ENCODE data around the gene ANKRD9.

The ANKRD9 gene

DNA sequence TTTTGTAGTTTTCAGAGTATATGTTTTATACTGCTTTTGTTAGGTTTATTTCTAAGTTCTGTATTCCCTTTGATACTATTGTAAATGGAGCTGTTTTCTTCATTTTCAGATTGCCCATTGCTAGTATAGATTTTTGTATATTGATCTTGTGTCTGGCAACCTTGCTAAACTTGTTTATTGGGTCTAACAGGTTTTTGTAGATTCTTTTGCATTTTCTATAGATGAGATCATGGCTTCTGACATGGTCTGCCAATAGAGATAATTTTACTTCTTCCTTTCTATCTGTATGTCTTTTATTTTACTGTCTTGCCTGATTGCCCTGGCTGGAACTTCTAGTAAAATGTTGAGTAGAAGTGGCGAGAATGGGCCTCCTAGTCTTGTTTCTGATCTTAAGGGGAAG lies 40.3 kb downstream of the ANKRD9 start:
- DNase-seq: no peak

GRCh38 chr14:102464846-102465341 lies 44.7 kb downstream of the ANKRD9 start:
- peak; percentile 47 to 66 for DNase-seq

- DNase-seq: no peak
These were observed 45.6 kb downstream of the ANKRD9 start for GRCh38 chr14:102464006-102464405.

- no peak for DNase-seq
These were observed 47.2 kb downstream of the ANKRD9 start for GRCh38 chr14:102462391-102462790.

GRCh38 chr14:102461490-102462338 lies 47.9 kb downstream of the ANKRD9 start:
- no peak for DNase-seq

DNA sequence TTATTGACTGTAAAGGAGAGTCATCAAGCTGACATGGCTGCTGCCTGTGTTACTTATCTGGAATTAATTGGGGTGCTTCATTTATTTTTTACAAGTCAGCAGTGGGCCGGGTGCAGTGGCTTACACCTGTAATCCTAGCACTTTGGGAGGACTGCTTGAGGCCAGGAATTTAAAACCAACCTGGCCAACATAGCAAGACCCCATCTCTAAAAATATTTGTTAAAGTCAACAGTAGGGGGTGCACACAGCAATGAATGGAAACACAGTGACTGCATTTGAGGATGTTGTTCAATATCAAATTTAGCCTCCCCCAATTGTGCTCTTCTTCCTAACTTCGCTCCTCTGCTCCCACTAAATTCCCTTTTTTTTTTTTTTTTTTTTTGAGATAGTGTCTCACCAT lies 52.1 kb downstream of the ANKRD9 start:
- no peak for DNase-seq

DNA sequence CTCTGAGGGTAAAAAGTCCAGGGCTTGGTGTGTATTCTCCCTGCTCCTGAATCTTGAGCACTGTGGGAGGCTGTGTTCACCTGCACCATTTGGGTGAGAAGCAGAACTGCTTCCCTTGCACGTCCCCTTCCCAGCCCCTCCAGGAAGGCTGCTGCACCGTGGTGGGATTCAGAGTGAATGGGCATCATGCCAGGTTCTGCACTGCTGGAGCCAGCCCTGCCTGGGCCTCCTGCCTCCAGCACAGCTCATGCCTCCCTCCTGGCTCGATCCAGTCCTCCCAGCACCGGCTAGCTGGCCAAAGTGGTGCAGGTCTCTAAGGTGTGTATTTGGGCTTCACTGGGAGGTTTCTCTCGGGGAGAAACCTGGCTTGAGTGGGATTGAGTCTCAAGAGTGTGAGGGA lies 54.9 kb downstream of the ANKRD9 start:
- no peak for DNase-seq

GRCh38 chr14:102452302-102452701 lies 57.3 kb downstream of the ANKRD9 start:
- no peak for DNase-seq
